ENCODE measurements around the gene POLE. TPM values are rescaled to one million over a fixed set of nuclear protein-coding genes. Genes with fewer than 3 reads are reported as not detected.

POLE gene
- total RNA-seq, 4 donors from 2014 or later: 28.2 to 98.5 (median 30.0) TPM

DNA sequence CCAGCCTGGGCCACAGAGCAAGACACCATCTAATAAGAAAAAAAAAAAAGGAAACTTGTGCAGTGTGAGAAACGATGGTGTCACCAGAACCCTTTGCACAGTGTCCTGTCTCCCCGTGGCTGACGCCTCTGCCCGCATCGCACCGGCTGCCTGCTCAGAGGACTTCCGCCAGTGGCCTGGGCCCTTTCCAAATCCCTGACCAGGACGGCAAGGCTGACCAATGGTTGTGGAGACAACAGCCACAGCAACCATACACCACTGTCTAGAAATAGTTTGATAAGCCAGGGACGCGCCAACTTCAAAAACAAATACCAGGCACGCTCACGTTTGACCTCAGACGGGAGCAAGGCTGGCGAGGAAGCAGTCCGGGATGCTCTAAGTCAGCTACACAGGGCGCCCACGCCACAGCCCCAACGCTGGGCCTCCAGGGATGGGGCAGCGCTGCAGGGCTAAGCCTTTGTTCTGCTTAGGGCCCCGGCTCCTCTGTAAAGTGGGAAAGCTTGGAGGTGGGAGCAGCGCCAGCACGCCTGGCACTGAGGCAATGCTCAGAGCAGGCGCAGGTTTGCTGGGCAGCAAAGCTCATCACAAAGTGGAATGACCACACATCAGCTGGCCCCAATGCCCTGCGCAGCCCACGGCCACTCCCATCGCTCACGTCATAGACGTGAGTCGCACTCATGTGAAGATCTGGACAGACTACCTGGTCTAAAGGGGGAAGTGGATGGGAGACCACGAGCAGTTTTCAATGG, 36.0 kb upstream of the POLE start:
- TF ChIP-seq, protein P1, sequence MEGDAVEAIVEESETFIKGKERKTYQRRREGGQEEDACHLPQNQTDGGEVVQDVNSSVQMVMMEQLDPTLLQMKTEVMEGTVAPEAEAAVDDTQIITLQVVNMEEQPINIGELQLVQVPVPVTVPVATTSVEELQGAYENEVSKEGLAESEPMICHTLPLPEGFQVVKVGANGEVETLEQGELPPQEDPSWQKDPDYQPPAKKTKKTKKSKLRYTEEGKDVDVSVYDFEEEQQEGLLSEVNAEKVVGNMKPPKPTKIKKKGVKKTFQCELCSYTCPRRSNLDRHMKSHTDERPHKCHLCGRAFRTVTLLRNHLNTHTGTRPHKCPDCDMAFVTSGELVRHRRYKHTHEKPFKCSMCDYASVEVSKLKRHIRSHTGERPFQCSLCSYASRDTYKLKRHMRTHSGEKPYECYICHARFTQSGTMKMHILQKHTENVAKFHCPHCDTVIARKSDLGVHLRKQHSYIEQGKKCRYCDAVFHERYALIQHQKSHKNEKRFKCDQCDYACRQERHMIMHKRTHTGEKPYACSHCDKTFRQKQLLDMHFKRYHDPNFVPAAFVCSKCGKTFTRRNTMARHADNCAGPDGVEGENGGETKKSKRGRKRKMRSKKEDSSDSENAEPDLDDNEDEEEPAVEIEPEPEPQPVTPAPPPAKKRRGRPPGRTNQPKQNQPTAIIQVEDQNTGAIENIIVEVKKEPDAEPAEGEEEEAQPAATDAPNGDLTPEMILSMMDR (IDR thresholded peaks at IDR 0.05; ENCODE audit: low read depth): no peak

DNA sequence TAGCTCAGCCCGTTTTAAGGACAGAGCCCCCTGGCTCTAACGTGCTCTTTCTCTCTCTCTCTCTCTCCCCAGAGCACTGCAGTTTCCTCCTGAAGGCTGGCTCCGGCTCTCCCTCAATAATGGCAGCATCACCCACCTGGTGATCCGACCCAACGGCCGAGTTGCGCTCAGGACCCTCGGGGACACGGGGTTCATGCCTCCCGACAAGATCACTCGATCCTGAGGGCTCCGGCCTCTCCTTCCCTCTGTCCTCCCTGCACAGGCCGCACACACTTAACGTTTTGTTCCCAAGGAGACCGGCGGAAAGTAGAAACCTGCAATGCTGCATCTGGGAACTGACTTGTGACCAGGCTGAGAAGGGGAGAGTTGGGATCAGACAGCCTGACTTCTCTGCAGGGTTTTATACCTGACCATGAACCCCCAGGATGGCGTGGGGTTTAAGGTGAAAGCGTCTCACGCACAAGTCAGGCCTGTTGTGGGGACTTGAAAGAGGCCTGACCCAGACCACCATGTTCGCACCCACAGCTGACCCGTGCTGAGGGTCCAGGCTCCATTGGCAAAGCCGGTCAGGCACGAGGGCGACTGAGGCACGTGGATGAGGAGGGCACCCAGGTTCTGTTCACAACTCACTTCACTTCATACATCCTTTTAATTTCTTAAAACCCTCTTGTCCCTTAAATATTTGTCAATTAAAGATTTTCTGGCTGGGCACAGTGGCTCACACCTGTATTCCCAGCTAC, 33.6 kb upstream of the POLE start:
- TF ChIP-seq, protein P1 (IDR thresholded peaks at IDR 0.05; ENCODE audit: low read depth): no peak

DNA sequence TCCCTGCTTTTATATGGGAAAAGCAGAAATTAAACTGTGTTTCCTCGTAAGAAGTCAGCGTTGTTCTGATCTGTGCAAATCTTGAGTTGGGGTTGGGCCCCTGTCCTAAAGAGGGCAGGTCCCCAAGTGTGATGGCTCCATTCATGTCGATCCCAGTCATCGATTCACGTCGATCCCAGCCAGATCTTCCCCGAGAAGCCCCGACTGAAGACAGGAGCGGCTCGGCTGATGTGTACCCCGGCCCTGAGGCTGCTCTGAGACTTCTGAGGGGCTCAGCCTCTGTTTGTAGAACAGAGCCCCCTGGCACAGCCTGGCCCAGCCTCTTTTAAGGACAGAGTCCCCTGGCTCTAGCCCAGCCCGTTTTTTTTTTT, 32.8 kb upstream of the POLE start:
- TF ChIP-seq, protein P1 (IDR thresholded peaks at IDR 0.05; ENCODE audit: low read depth): no peak

DNA sequence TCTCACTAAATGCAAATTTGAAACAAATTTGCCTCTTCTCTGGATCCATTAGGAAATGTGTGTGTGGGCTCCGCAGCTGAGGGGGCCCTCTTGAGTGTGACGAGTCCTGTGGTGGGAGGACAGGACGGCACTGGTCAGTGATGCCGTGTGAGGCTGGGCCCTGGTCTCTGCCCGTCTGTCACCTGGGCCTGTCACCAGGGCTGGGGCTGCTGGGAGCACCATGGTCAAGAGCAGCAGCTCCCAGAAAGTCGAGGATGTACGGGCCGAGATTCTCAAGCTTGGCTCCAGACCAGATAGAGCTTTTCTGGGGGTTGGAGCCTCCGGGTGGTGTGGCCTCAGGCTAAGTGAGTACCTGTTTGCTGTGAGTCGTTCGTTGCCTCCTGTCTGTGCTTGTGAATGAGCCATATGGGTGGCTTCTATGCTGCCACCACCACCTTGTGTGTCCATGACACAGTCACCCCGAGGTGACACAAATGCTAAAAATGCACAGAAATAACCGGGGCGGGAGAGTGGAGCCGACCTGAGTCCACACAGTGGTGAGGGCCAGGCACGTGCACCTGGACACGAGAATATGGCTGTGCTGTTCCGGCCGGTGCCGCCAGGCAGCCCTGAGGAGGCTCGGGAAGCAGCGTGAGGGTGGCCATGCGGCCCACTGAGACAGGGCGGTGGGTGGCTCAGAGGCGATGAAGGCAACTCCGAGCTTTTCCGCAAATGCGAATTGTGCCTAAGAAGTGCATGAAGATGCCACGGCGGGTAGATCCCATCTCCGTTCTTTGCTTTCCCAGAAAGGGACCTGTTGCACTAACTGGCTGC, 32.2 kb upstream of the POLE start:
- TF ChIP-seq, protein P1 (IDR thresholded peaks at IDR 0.05; ENCODE audit: low read depth): no peak

DNA sequence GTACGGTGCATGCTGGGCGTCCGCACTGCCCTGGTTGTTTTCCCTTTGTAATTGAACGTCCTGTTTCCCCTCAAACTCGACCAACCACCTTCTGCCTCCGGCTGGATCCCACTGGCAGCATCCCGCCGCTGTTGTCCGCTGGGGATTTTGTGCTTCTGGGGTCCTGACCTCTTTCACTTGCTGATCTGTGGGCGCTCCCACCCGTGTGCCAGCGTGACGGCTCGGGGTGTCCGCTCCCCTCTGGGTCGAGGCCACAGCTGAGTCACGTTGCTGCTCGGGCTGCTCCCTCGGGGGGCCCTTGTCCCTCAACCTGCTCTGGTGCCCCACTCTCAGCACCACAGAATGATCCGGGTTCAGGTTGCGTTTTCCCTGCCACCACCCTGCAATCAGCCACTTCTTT, 31.5 kb upstream of the POLE start:
- TF ChIP-seq, protein P1 (IDR thresholded peaks at IDR 0.05; ENCODE audit: low read depth): no peak

DNA sequence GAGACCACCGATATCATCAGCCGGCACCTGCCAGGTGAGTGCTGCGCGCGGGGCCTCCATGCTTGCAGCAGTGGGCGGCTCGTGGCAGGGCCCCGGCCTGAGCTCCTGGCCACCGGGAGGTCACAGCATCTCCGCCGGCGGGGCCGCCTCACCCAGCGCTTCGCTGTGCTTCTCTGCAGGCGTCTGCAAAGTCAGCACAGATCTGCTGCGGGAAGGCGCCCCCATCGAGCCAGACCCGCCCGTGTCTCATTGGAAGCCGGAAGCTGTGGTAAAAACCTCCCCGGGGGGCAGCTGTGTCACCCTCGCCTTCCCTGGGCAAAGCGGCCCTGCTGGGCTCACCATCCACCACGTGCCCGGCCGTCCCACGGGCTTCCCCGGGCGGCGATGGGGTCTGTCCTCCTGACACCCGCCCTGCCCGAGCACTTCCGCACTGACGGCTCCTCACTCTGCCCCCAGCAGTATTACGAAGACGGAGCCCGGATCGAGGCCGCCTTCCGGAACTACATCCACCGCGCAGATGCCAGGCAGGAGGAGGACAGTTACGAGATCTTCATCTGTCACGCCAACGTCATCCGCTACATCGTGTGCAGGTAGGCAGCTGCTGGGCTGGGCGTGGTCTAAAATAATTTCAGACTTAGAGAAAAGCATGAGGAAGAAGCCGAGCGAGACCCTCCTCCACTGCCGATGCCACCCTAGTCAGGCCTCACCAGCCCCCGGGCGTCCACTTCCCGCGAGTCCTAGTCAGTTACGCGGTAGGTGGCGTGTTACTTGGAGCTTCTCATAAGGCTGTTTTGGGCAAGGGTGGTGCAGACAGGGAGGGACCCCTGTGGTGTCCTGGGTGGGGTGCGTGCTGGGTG, 30.6 kb upstream of the POLE start:
- TF ChIP-seq, protein P1 (IDR thresholded peaks at IDR 0.05; ENCODE audit: low read depth): no peak

Data from subcutaneous adipose tissue (tissue), 4 donors.